DMS114 treated with DMSO at 0.1 percent for 48 hours (cell line): ENCODE data around the gene TFAP2A.

Experiments used
- DNase-seq: peaks from one replicate; lab custom pipeline; 2025; ENCODE audit not compliant: unreplicated experiment; lab: John Stamatoyannopoulos, UW

Gene TFAP2A

GRCh38 chr6:10413262-10413849, 1.5 kb downstream of the TFAP2A start:
- no peak for DNase-seq

- DNase-seq = no peak
These were observed 2.2 kb downstream of the TFAP2A start for GRCh38 chr6:10412461-10413261.

GRCh38 chr6:10411971-10412460, 2.9 kb downstream of the TFAP2A start:
- DNase-seq = peak; percentile 75

GRCh38 chr6:10411131-10411970, 3.5 kb downstream of the TFAP2A start:
- DNase-seq = no peak

- DNase-seq = peak; percentile 26
These were observed 4.4 kb downstream of the TFAP2A start for GRCh38 chr6:10410207-10411050.

- DNase-seq = no peak
These were observed 5.1 kb downstream of the TFAP2A start for GRCh38 chr6:10409731-10410206.

GRCh38 chr6:10409233-10409721, 5.6 kb downstream of the TFAP2A start:
- no peak for DNase-seq

GRCh38 chr6:10408457-10408856, 6.4 kb downstream of the TFAP2A start:
- no peak for DNase-seq

- DNase-seq = no peak
These were observed 7.2 kb downstream of the TFAP2A start for GRCh38 chr6:10407674-10408054.

- no peak for DNase-seq
These were observed 7.7 kb downstream of the TFAP2A start for GRCh38 chr6:10407018-10407673.

- DNase-seq = no peak
These were observed 8.3 kb downstream of the TFAP2A start for GRCh38 chr6:10406556-10406955.

GRCh38 chr6:10405513-10405900, 9.4 kb downstream of the TFAP2A start:
- DNase-seq = no peak

- DNase-seq = no peak
These were observed 9.9 kb downstream of the TFAP2A start for GRCh38 chr6:10404799-10405512.

GRCh38 chr6:10404107-10404798, 10.6 kb downstream of the TFAP2A start:
- DNase-seq = peak; percentile 96

- peak; percentile 80 for DNase-seq
These were observed 11.3 kb downstream of the TFAP2A start for GRCh38 chr6:10403385-10404106.

GRCh38 chr6:10402648-10403311, 12.1 kb downstream of the TFAP2A start:
- DNase-seq = no peak

GRCh38 chr6:10401632-10402223, 13.1 kb downstream of the TFAP2A start:
- DNase-seq = no peak
